Smooth muscle cell (in vitro differentiated cells): Measurements from ENCODE around the gene SCYL2. TPM values are rescaled to one million over a fixed set of nuclear protein-coding genes. Genes with fewer than 3 reads are reported as not detected.

Experiments
- DNase-seq: peaks from one replicate; lab custom pipeline; 2025; ENCODE audit not compliant: unreplicated experiment; lab: John Stamatoyannopoulos, UW
- H2AFZ ChIP-seq: fragments of 200-600 bp; sonication (generic); 2 replicates; pipeline ENCODE4 v1.6.0; 2016; ENCODE audit warnings: antibody characterized with exemption, low read depth, mild to moderate bottlenecking
- H3F3A ChIP-seq: fragments of 200-600 bp; sonication (generic); 2 replicates; pipeline ENCODE4 v1.6.0; 2017; ENCODE audit warnings: antibody characterized with exemption, low read depth
- H3K27ac ChIP-seq: fragments of 200-600 bp; sonication (generic); 2 replicates; pipeline ENCODE4 v1.5.1; 2016; ENCODE audit warnings: low read depth, mild to moderate bottlenecking
- H3K27me3 ChIP-seq: fragments of 200-600 bp; sonication (generic); 2 replicates; pipeline ENCODE4 v1.6.1; 2016; ENCODE audit warnings: low read depth, mild to moderate bottlenecking
- H3K36me3 ChIP-seq: fragments of 200-600 bp; sonication (generic); 2 replicates; pipeline ENCODE4 v1.5.1; 2016; ENCODE audit warnings: low read depth
- H3K4me1 ChIP-seq: fragments of 200-600 bp; sonication (generic); 2 replicates; pipeline ENCODE4 v1.5.1; 2016; ENCODE audit warnings: low read depth
- H3K4me2 ChIP-seq: fragments of 200-600 bp; sonication (generic); 2 replicates; pipeline ENCODE4 v1.6.0; 2016; ENCODE audit warnings: mild to moderate bottlenecking
- H3K4me3 ChIP-seq: fragments of 200-600 bp; sonication (generic); 2 replicates; pipeline ENCODE4 v1.5.1; 2016; ENCODE audit warnings: mild to moderate bottlenecking
- H3K79me2 ChIP-seq: fragments of 200-600 bp; sonication (generic); 2 replicates; pipeline ENCODE4 v1.6.0; 2016; ENCODE audit warnings: low read depth, mild to moderate bottlenecking
- H3K9ac ChIP-seq: fragments of 200-600 bp; sonication (generic); 2 replicates; pipeline ENCODE4 v1.6.0; 2016; ENCODE audit warnings: low read depth
- H3K9me3 ChIP-seq: fragments of 200-600 bp; sonication (generic); replicated peaks from 2 replicates; pipeline ENCODE4 v1.5.1; 2016; ENCODE audit warnings: low read depth
- H4K20me1 ChIP-seq: fragments of 200-600 bp; sonication (generic); 2 replicates; pipeline ENCODE4 v1.6.0; 2016; ENCODE audit warnings: low read depth
- CTCF ChIP-seq: fragments of 200-600 bp; sonication (generic); IDR thresholded peaks from 2 replicates; pipeline ENCODE4 v1.5.1; 2017; ENCODE audit warnings: borderline replicate concordance, mild to moderate bottlenecking, antibody characterized with exemption; ENCODE audit not compliant: insufficient read depth, poor library complexity, severe bottlenecking
- WGBS: methylation state at CpG from one replicate; pipeline ENCODE4 v1.1.7; 2016; ENCODE audit warnings: low lambda C conversion rate; 5-methylcytosine and 5-hydroxymethylcytosine counted together
- polyA plus RNA-seq: library from polyadenylated mRNA; unstranded; fragments of >200 nt; fragmentation: Nextera tagmentation; extraction: Ambion mirVana; gene quantifications from 2 replicates; pipeline ENCODE4 v1.2.1, GENCODE V29; 2016
- total RNA-seq: library from RNA; depleted of rRNA; stranded (reverse); fragments of >200 nt; gene quantifications from 2 replicates; pipeline ENCODE4 v1.2.3, GENCODE V29; 2014

Gene SCYL2
- total and polyA plus RNA-seq, 2 experiments from 2014 or later, result 20.4 to 123 TPM

GRCh38 chr12:100359248-100359647, 92.3 kb downstream of the SCYL2 start:
- Histone ChIP-seq H3K36me3 (no peaks in the 10 kb centered on the region), H3K27me3 (peaks cover 24% of the 10 kb centered on the region), H3K79me2 (no peaks in the 10 kb centered on the region), H3K4me1 (peaks cover 12% of the 10 kb centered on the region), H4K20me1 (no peaks in the 10 kb centered on the region), H3K9me3 (no peaks in the 10 kb centered on the region), H3K9ac (no peak overlapping the region), H3K4me2 (no peak overlapping the region), H3K27ac (no peak overlapping the region), H3K4me3 (no peak overlapping the region), H3F3A (no peaks in the 10 kb centered on the region), H2AFZ (no peak overlapping the region)
- DNase-seq, result no peak
- TF ChIP-seq CTCF, result no peak
- 92% methylated on average over 3 of the region's 3 CpGs for WGBS

- Histone ChIP-seq H3K9ac (no peak overlapping the region), H3F3A (no peaks in the 10 kb centered on the region), H4K20me1 (no peaks in the 10 kb centered on the region), H3K4me3 (no peak overlapping the region), H3K4me2 (no peak overlapping the region), H3K79me2 (no peaks in the 10 kb centered on the region), H3K9me3 (no peaks in the 10 kb centered on the region), H2AFZ (no peak overlapping the region), H3K4me1 (peaks cover 12% of the 10 kb centered on the region), H3K27me3 (peaks cover 19% of the 10 kb centered on the region), H3K27ac (no peak overlapping the region), H3K36me3 (no peaks in the 10 kb centered on the region)
- WGBS, result 58% methylated on average over 2 of the region's 2 CpGs
- DNase-seq, result no peak
- no peak for TF ChIP-seq CTCF
Observed at GRCh38 chr12:100359822-100360221, 92.8 kb downstream of the SCYL2 start.

- H3K4me1 ChIP-seq, result peaks cover 12% of the 10 kb centered on the region
- H3K4me2 ChIP-seq, result no peak overlapping the region
- no peak for TF ChIP-seq CTCF
- no peak for DNase-seq
- H3F3A ChIP-seq, result no peaks in the 10 kb centered on the region
- H3K4me3 ChIP-seq, result no peak overlapping the region
- no peaks in the 10 kb centered on the region for H3K36me3 ChIP-seq
- no peaks in the 10 kb centered on the region for H3K9me3 ChIP-seq
- H3K27me3 ChIP-seq, result peaks cover 15% of the 10 kb centered on the region
- H3K27ac ChIP-seq, result no peak overlapping the region
- no peaks in the 10 kb centered on the region for H4K20me1 ChIP-seq
- H2AFZ ChIP-seq, result no peak overlapping the region
- H3K9ac ChIP-seq, result no peak overlapping the region
- no peaks in the 10 kb centered on the region for H3K79me2 ChIP-seq
Observed at GRCh38 chr12:100360450-100360849, 93.5 kb downstream of the SCYL2 start.

GRCh38 chr12:100364324-100364723, 97.3 kb downstream of the SCYL2 start:
- Histone ChIP-seq H3K79me2 (no peaks in the 10 kb centered on the region), H3K9ac (no peak overlapping the region), H3K9me3 (no peaks in the 10 kb centered on the region), H3F3A (no peaks in the 10 kb centered on the region), H3K4me3 (no peak overlapping the region), H3K36me3 (no peaks in the 10 kb centered on the region), H2AFZ (no peak overlapping the region), H3K27me3 (no peaks in the 10 kb centered on the region), H3K27ac (no peak overlapping the region), H3K4me2 (no peak overlapping the region), H3K4me1 (no peaks in the 10 kb centered on the region), H4K20me1 (no peaks in the 10 kb centered on the region)
- 90% methylated on average over 4 of the region's 4 CpGs for WGBS
- DNase-seq, result no peak
- TF ChIP-seq CTCF, result no peak
